H9 (cell line): ENCODE results near the gene OR51M1. TPM values are rescaled to one million over a fixed set of nuclear protein-coding genes. Genes with fewer than 3 reads are reported as not detected.

Source experiments
- DNase-seq: peaks from one replicate; pipeline ENCODE4 v3.0.0-alpha.2; 2017
- H2AFZ ChIP-seq: one replicate; pipeline ENCODE4 v1.6.1; 2013; ENCODE audit warnings: mild to moderate bottlenecking, low read length, control low read depth, moderate library complexity
- H2AK5ac ChIP-seq: 2 replicates; pipeline ENCODE4 v1.6.1; 2013; ENCODE audit warnings: low read length, control low read depth, mixed read lengths; ENCODE audit not compliant: insufficient read length
- H2BK120ac ChIP-seq: one replicate; pipeline ENCODE4 v1.6.1; 2013; ENCODE audit warnings: low read depth, mild to moderate bottlenecking, low read length, control low read depth, inconsistent platforms; ENCODE audit not compliant: poor library complexity, severe bottlenecking
- H2BK12ac ChIP-seq: 2 replicates; pipeline ENCODE4 v1.6.1; 2013; ENCODE audit warnings: low read length, control low read depth, mixed read lengths, low read depth; ENCODE audit not compliant: insufficient read length
- H2BK15ac ChIP-seq: 2 replicates; pipeline ENCODE4 v1.6.1; 2013; ENCODE audit warnings: low read depth, low read length, control low read depth
- H2BK20ac ChIP-seq: one replicate; pipeline ENCODE4 v1.6.1; 2013; ENCODE audit warnings: low read depth, mild to moderate bottlenecking, low read length, control low read depth, inconsistent platforms; ENCODE audit not compliant: poor library complexity, severe bottlenecking
- H2BK5ac ChIP-seq: 2 replicates; pipeline ENCODE4 v1.6.1; 2013; ENCODE audit warnings: low read length, control low read depth, mixed read lengths; ENCODE audit not compliant: insufficient read length
- H3K14ac ChIP-seq: 2 replicates; pipeline ENCODE4 v1.6.1; 2013; ENCODE audit warnings: low read length, control low read depth; ENCODE audit not compliant: insufficient read depth
- H3K18ac ChIP-seq: 2 replicates; pipeline ENCODE4 v1.6.1; 2013; ENCODE audit warnings: low read depth, mild to moderate bottlenecking, mixed read lengths, low read length, control low read depth; ENCODE audit not compliant: insufficient read length
- H3K23ac ChIP-seq: 2 replicates; pipeline ENCODE4 v1.6.1; 2013; ENCODE audit warnings: low read length, control low read depth, mixed read lengths, low read depth; ENCODE audit not compliant: insufficient read length
- H3K23me2 ChIP-seq: 2 replicates; pipeline ENCODE4 v1.6.1; 2013; ENCODE audit warnings: low read depth, mild to moderate bottlenecking, mixed read lengths, low read length, control low read depth; ENCODE audit not compliant: insufficient read length, poor library complexity, severe bottlenecking
- H3K27ac ChIP-seq: 2 replicates; pipeline ENCODE4 v1.5.1; 2013; ENCODE audit warnings: low read length, control low read depth, mixed read lengths, low read depth; ENCODE audit not compliant: insufficient read length
- H3K27me3 ChIP-seq: 2 replicates; pipeline ENCODE4 v1.6.1; 2013; ENCODE audit warnings: low read length, control low read depth, inconsistent platforms; ENCODE audit not compliant: insufficient read depth
- H3K4ac ChIP-seq: 2 replicates; pipeline ENCODE4 v1.6.1; 2013; ENCODE audit warnings: low read depth, mild to moderate bottlenecking, control low read depth, inconsistent platforms, low read length, moderate library complexity
- H3K4me1 ChIP-seq: 2 replicates; pipeline ENCODE4 v1.6.1; 2013; ENCODE audit warnings: low read length, control low read depth, inconsistent platforms; ENCODE audit not compliant: insufficient read depth
- H3K4me2 ChIP-seq: 2 replicates; pipeline ENCODE4 v1.6.1; 2013; ENCODE audit warnings: low read length, control low read depth, mixed read lengths; ENCODE audit not compliant: insufficient read length, insufficient read depth
- H3K56ac ChIP-seq: 2 replicates; pipeline ENCODE4 v1.6.1; 2013; ENCODE audit warnings: low read depth, mild to moderate bottlenecking, mixed read lengths, low read length, control low read depth; ENCODE audit not compliant: insufficient read length
- H3K79me1 ChIP-seq: 2 replicates; pipeline ENCODE4 v1.6.1; 2013; ENCODE audit warnings: low read depth, mild to moderate bottlenecking, moderate library complexity, low read length, control low read depth, inconsistent platforms; ENCODE audit not compliant: insufficient read depth, poor library complexity, severe bottlenecking
- H3K79me2 ChIP-seq: 2 replicates; pipeline ENCODE4 v1.6.1; 2013; ENCODE audit warnings: low read length, control low read depth, inconsistent platforms; ENCODE audit not compliant: insufficient read depth
- H3K9ac ChIP-seq: 2 replicates; pipeline ENCODE4 v1.6.1; 2013; ENCODE audit warnings: low read length, control low read depth, mixed read lengths; ENCODE audit not compliant: insufficient read length; ENCODE audit errors: extremely low read depth
- H3K9me3 ChIP-seq: one replicate; pipeline ENCODE4 v1.6.1; 2013; ENCODE audit warnings: low read depth, low read length, inconsistent platforms; ENCODE audit not compliant: control insufficient read depth
- H3T11ph ChIP-seq: one replicate; pipeline ENCODE4 v1.6.1; 2013; ENCODE audit warnings: mild to moderate bottlenecking, low read length, control low read depth, inconsistent platforms
- H4K20me1 ChIP-seq: one replicate; pipeline ENCODE4 v1.6.1; 2013; ENCODE audit not compliant: control insufficient read depth, insufficient read length, insufficient read depth
- H4K5ac ChIP-seq: 2 replicates; pipeline ENCODE4 v1.6.1; 2013; ENCODE audit warnings: low read depth, mild to moderate bottlenecking, mixed read lengths, low read length, control low read depth; ENCODE audit not compliant: insufficient read length
- H4K8ac ChIP-seq: replicated peaks from 2 replicates; pipeline ENCODE4 v1.6.1; 2013; ENCODE audit warnings: low read length, control low read depth, mixed read lengths, low read depth; ENCODE audit not compliant: insufficient read length
- H4K91ac ChIP-seq: 2 replicates; pipeline ENCODE4 v1.6.1; 2013; ENCODE audit warnings: low read depth, mild to moderate bottlenecking, moderate library complexity, mixed read lengths, low read length, control low read depth; ENCODE audit not compliant: insufficient read length
- H3K27ac Mint-ChIP-seq, 3 experiments: 2 replicates in 2 of 3; 3 replicates in 1 of 3; pipeline ENCODE4 v1.8.0; 2020 to 2021; ENCODE audit warnings: mixed read lengths in 3 of 3, mild to moderate bottlenecking in 1 of 3, moderate library complexity in 1 of 3
- H3K27me3 Mint-ChIP-seq: 2 replicates; pipeline ENCODE4 v1.8.0; 2021; ENCODE audit warnings: low read depth, mild to moderate bottlenecking, moderate library complexity, mixed read lengths
- H3K36me3 Mint-ChIP-seq, 3 experiments: 2 replicates in 2 of 3; 3 replicates in 1 of 3; pipeline ENCODE4 v1.8.0; 2020 to 2021; ENCODE audit warnings: low read depth in 3 of 3, mixed read lengths in 3 of 3; ENCODE audit not compliant: insufficient read depth in 1 of 3
- H3K4me1 Mint-ChIP-seq, 2 experiments: 2 replicates each; pipeline ENCODE4 v1.8.0; 2020; ENCODE audit warnings: mixed read lengths in 2 of 2
- H3K4me3 Mint-ChIP-seq, 2 experiments: 2 replicates in 1 of 2; 3 replicates in 1 of 2; pipeline ENCODE4 v1.8.0; 2020 to 2021; ENCODE audit warnings: mild to moderate bottlenecking in 2 of 2, mixed read lengths in 2 of 2, moderate library complexity in 1 of 2
- H3K9me3 Mint-ChIP-seq, 2 experiments: 2 replicates in 1 of 2; 3 replicates in 1 of 2; pipeline ENCODE4 v1.8.0; 2020; ENCODE audit warnings: mild to moderate bottlenecking in 2 of 2, mixed read lengths in 2 of 2, moderate library complexity in 1 of 2
- CTCF ChIP-seq: fragments of 200-600 bp; sonication (generic); conservative IDR thresholded peaks from 3 replicates; pipeline ENCODE4 v1.8.0; 2021; ENCODE audit warnings: antibody characterized with exemption, mild to moderate bottlenecking
- WGBS: extraction: QIAGEN DNeasy Blood & Tissue Kit; methylation state at CpG from one replicate; pipeline ENCODE4 v1.1.7; 2013; ENCODE audit warnings: missing lambda C conversion rate, low lambda C conversion rate, mixed read lengths; ENCODE audit not compliant: insufficient read length; ENCODE audit errors: extremely low coverage; 5-methylcytosine and 5-hydroxymethylcytosine counted together
- total RNA-seq: library from RNA; stranded (reverse); gene quantifications from 2 replicates; pipeline ENCODE4 v1.2.1, GENCODE V29; 2021

OR51M1 gene
- total RNA-seq, 1 experiment from 2014 or later: not detected

GRCh38 chr11:5423131-5423530 is 39.5 kb downstream of the OR51M1 start:
- Histone ChIP-seq H2AK5ac (no peak overlapping the region), H4K8ac (no peak overlapping the region), H4K20me1 (no peaks in the 10 kb centered on the region), H3K18ac (no peak overlapping the region), H3K23me2 (no peaks in the 10 kb centered on the region), H3K27me3 (no peaks in the 10 kb centered on the region), H3K9ac (no peak overlapping the region), H3K4ac (no peak overlapping the region), H2BK5ac (no peak overlapping the region), H3K56ac (no peak overlapping the region), H2BK20ac (no peak overlapping the region), H3K79me1 (no peaks in the 10 kb centered on the region), H2BK15ac (no peak overlapping the region), H3K4me2 (no peak overlapping the region), H4K5ac (no peak overlapping the region), H3K23ac (no peak overlapping the region), H3K79me2 (no peaks in the 10 kb centered on the region), H3T11ph (no peak overlapping the region), H4K91ac (no peak overlapping the region), H2AFZ (no peak overlapping the region), H2BK120ac (no peak overlapping the region), H3K27ac (no peak overlapping the region), H2BK12ac (no peak overlapping the region), H3K4me1 (no peaks in the 10 kb centered on the region), H3K14ac (no peak overlapping the region), H3K9me3 (no peaks in the 10 kb centered on the region)
- WGBS: no CpG with 5 or more reads among the region's 3 CpGs
- peaks cover 2% of the 10 kb centered on the region for H3K27me3 Mint-ChIP-seq
- H3K4me1 Mint-ChIP-seq: no peaks in the 10 kb centered on the region
- no peak overlapping the region for H3K4me3 Mint-ChIP-seq
- H3K9me3 Mint-ChIP-seq: no peaks in the 10 kb centered on the region; a peak in 1 of 5 replicates
- H3K36me3 Mint-ChIP-seq: peaks cover 0 to 4% (median 0%) of the 10 kb centered on the region in 3 experiments; a peak in 2 of 7 replicates
- H3K27ac Mint-ChIP-seq: no peak overlapping the region
- no peak for DNase-seq
- no peak for TF ChIP-seq CTCF
